Fibroblast of pulmonary artery (primary cell): ENCODE results near the gene SLC15A3.

ENCODE experiments used
- DNase-seq: peaks from one replicate; pipeline ENCODE4 v3.0.0-alpha.2; 2010; ENCODE audit warnings: low read depth
- H3K4me3 ChIP-seq: replicated peaks from 2 replicates; pipeline ENCODE4 v1.5.1; 2011; ENCODE audit warnings: low read depth, mild to moderate bottlenecking, control low read depth, low read length, moderate library complexity
- TF ChIP-seq, protein P1 (sequence below): IDR thresholded peaks from 2 replicates; pipeline ENCODE4 v1.5.1; 2011; ENCODE audit warnings: mild to moderate bottlenecking, control low read depth, low read length, inconsistent platforms; ENCODE audit errors: missing control alignments

SLC15A3 gene

DNA sequence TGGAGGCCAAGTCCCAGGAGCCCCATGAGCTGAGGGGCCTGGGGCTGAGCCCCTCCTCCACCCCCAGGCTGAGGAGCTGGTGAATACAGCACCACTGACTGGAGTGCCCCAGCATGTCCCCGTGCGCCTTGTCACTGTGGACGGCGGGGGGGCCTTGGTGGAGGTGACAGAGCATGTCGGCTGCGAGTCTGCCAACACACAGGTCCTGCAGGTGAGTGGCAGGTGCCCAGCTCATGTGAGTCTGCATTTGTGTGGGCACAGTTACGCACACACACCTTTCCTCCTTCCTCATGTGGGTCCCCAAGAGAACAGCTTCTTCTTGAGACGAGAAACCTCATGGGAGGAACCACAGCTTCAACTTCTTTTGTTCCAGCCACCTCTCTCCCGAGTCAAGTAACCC lies 20.1 kb downstream of the SLC15A3 start:
- TF ChIP-seq, protein P1, sequence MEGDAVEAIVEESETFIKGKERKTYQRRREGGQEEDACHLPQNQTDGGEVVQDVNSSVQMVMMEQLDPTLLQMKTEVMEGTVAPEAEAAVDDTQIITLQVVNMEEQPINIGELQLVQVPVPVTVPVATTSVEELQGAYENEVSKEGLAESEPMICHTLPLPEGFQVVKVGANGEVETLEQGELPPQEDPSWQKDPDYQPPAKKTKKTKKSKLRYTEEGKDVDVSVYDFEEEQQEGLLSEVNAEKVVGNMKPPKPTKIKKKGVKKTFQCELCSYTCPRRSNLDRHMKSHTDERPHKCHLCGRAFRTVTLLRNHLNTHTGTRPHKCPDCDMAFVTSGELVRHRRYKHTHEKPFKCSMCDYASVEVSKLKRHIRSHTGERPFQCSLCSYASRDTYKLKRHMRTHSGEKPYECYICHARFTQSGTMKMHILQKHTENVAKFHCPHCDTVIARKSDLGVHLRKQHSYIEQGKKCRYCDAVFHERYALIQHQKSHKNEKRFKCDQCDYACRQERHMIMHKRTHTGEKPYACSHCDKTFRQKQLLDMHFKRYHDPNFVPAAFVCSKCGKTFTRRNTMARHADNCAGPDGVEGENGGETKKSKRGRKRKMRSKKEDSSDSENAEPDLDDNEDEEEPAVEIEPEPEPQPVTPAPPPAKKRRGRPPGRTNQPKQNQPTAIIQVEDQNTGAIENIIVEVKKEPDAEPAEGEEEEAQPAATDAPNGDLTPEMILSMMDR, result no peak
- no peak for DNase-seq
- H3K4me3 ChIP-seq, result no peak overlapping the region

DNA sequence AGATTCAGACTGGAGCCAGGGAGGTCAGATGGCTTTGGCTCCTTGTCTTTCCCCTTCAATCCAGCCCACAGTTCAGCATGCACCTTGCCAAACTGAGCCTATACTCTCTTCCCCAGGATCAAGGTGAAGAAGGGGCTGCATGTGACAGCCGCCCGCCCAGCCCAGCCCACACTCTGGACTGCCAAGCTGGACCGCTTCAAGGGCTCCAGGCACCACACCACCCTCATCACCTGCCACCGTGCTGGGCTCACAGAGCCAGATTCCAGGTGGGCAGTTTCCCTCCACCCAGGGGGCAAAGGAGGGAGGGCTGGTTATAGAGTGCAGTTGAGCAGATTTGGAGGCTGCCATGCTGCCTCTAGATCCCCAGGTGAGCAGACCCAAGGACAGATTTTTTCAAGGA lies 21.6 kb downstream of the SLC15A3 start:
- H3K4me3 ChIP-seq, result no peak overlapping the region
- TF ChIP-seq, protein P1, result no peak
- DNase-seq, result no peak

DNA sequence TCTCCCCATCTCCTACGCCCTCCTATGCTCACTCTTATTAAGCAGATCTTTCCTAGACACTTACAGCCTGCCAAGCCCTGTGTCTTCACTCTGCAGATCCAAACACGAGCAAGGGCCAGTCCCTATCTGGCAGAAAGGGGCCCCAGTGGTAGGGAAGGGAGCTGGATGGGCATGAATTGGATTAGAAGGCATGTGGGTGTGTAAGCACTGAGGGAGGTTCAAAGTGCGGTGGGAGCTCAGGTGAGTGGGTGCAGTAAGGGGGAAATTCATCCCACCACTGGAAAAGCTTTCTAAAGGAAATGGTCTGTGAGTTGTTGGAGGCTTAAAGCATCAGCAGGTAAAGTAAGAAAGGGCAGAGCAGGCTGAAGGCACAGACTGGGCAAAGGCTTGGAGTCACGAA lies 22.2 kb downstream of the SLC15A3 start:
- DNase-seq, result no peak
- H3K4me3 ChIP-seq, result no peak overlapping the region
- TF ChIP-seq, protein P1, result no peak

DNA sequence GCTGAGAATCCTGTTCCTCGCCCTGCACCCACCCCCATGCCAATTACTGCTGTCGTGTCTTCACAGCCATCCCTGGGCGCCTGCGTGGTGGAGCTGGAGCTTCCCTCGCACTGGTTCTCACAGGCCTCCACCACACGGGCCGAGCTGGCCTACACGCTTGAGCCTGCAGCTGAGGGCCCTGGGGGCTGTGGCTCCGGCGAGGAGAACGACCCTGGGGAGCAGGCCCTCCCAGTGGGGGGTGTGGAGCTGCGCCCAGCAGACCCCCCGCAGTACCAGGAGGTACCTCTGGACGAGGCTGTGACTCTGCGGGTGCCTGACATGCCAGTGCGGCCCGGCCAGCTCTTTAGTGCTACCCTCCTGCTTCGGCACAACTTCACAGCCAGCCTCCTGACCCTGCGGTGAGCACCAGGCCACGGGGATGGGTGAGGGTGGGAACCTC lies 23.4 kb downstream of the SLC15A3 start:
- TF ChIP-seq, protein P1, result no peak

DNA sequence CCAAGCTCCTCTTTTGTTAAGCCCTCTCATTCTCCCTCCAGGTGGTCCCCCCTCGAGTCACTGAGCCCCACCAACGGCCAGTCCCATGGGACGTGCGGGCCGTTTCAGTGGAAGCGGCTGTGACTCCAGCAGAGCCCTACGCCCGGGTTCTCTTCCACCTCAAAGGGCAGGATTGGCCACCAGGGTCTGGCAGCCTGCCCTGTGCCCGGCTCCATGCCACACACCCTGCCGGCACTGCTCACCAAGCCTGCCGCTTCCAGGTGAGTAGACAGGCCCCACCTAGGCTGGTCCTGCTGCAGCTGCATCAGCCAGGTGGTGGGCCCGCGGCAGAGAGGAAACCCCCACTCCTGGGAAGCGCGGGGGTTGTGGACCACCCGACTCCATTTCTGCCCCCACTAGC lies 24.4 kb downstream of the SLC15A3 start:
- TF ChIP-seq, protein P1, result no peak
- H3K4me3 ChIP-seq, result no peak overlapping the region
- DNase-seq, result no peak

More for the DNA sequence above, 23.4 kb downstream of the SLC15A3 start:
- no peak overlapping the region for H3K4me3 ChIP-seq
- no peak for DNase-seq

DNA sequence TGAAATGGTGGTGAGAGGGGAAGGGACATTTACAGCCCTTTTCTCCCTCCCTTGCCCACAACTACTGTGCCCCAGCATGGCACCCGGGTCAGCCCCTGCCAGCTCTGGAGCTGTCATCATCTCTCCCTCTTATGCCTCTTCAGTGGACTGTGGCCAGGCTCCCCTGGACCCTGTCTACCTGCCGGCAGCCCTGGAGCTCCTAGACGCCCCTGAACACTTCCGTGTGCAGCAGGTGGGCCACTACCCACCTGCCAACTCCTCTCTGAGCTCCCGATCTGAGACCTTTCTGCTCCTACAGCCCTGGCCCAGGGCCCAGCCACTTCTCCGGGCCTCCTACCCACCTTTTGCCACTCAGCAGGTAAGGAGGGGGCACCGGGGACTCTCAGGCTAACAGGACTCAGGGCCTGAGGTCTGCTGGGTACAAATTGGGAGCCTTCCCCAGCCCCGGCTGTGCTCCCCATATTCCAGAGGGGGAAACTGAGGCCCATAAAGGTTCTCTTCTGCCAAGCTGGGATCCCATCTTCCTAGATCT lies 24.8 kb downstream of the SLC15A3 start:
- TF ChIP-seq, protein P1, result no peak
- no peak for DNase-seq
- no peak overlapping the region for H3K4me3 ChIP-seq

DNA sequence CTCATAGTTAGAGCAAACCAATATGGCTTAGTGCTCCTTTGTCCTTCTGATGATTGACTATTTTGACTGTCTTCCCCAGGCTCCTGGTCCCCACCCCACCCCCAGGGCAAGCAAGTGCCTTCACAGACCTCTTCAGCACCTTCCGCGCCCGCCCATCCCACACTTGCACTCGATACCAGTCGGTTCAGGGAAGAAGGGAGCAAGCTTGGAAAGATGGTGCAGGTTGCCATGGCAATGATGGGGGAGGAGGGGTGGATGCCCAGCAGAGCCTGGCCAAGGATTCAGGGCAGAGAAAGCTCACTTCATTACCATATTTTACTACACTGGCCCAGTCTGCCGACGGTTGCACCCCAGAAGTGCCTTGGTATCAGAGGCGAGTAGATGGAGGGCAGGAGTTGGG lies 25.5 kb downstream of the SLC15A3 start:
- DNase-seq, result no peak
- no peak overlapping the region for H3K4me3 ChIP-seq
- TF ChIP-seq, protein P1, result no peak
